GM20000 (cell line): ENCODE data around the gene GADL1.

ENCODE experiments used
- DNase-seq: peaks from one replicate; pipeline ENCODE4 v3.0.0; 2012; ENCODE audit warnings: low spot score
- CTCF ChIP-seq: IDR thresholded peaks from 2 replicates; pipeline ENCODE4 v1.5.1; 2012; ENCODE audit warnings: mild to moderate bottlenecking, control low read depth; ENCODE audit errors: extremely low read depth, missing control alignments

The GADL1 gene

GRCh38 chr3:30760737-30761136 lies 133.7 kb downstream of the GADL1 start:
- no peak for TF ChIP-seq CTCF
- DNase-seq = no peak

GRCh38 chr3:30760040-30760695 lies 134.3 kb downstream of the GADL1 start:
- no peak for TF ChIP-seq CTCF

DNA sequence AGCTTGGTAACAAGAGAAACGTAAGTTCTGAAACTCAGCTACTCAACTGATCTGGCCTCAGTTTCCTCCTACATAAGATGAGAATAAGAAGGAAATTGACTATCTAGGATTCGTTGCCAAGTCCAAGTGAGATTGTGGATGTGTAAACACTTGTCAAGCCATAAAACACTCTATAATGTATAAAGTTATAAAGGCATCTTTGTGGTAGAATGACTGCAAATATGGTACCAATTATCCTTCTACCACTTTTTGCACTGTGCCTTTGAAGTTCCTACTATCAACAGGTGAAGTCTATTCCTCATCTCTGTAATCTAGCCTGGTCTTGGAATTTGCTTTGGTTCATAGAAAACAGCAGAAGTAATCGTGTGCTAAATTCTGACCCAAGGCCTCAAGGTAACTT lies 138.2 kb downstream of the GADL1 start:
- no peak for DNase-seq
- no peak for TF ChIP-seq CTCF

More at GRCh38 chr3:30760040-30760695, 134.3 kb downstream of the GADL1 start:
- no peak for DNase-seq

- no peak for TF ChIP-seq CTCF
- no peak for DNase-seq
These were observed 140.0 kb downstream of the GADL1 start for GRCh38 chr3:30754426-30754825.

DNA sequence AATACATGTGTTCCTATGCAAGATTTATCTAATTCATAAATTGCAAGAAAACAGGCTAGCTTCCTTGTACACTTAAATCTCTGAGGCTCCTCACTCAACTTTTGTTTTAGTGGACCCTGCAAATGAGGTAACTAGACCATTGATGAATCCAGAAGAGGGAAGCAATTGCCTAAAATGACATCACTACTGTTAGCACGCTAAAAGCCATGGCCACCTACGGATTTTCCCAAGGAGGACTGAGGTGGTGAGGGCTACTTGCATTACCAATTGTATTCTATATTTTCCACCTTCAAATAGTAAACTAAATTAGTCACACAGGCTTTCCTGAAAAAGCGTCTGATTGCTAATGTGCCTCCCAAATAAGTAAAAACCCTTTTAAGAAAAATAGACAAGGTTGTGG lies 140.7 kb downstream of the GADL1 start:
- no peak for DNase-seq
- TF ChIP-seq CTCF = no peak

DNA sequence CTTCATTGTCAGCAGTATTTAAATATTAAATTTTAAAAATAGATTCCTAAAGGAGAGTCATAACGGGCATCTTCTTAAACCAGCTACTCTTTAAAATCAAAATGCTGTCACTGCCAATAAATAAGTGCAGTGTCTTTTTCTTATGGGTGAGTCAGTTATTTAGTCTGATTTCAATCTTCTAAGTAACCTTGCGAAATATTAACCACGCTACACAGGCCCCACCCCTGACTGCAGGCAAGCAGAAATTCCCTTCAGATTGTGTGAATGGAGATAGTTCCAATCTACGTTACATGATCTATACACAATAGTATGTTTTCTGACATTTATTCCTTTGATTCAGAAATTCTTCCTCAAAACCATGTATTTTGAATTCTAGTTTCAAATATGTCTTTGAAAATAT lies 141.5 kb downstream of the GADL1 start:
- TF ChIP-seq CTCF = no peak
- no peak for DNase-seq

DNA sequence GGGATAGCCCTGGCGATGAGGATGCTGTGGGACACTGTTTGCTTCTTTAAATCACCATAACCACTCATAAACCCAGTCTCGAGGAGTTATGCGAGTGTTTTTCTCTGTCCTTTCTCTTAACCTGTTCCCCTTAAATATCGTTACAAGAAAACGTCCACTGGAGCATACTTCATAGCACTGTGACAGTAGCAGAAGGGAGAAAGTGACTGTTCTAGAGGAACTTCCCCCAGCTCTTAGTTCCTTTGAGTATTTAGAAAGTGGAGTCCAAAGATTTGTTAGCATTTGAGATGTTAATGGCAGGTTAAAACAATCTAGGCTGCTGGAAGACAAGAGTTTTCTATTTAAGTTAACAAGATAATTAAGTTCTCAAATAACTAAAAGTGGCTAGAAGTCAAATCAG lies 142.0 kb downstream of the GADL1 start:
- no peak for TF ChIP-seq CTCF
- no peak for DNase-seq
